Mesothelial cell of epicardium (in vitro differentiated cells): ENCODE results near the gene LRRC3B. TPM values are rescaled to one million over a fixed set of nuclear protein-coding genes. Genes with fewer than 3 reads are reported as not detected.

Source experiments
- DNase-seq, 2 experiments: peaks; one replicate each; pipeline ENCODE4 v3.0.0; 2021; ENCODE audit warnings: low spot score in 2 of 2; ENCODE audit not compliant: unreplicated experiment in 2 of 2
- H3K27ac Mint-ChIP-seq: 2 replicates; pipeline ENCODE4 v1.8.0; 2021; ENCODE audit warnings: mixed read lengths
- H3K27me3 Mint-ChIP-seq: 2 replicates; pipeline ENCODE4 v1.8.0; 2021; ENCODE audit warnings: low read depth, mixed read lengths
- H3K36me3 Mint-ChIP-seq: 2 replicates; pipeline ENCODE4 v1.8.0; 2021; ENCODE audit warnings: mixed read lengths
- H3K4me1 Mint-ChIP-seq: 2 replicates; pipeline ENCODE4 v1.8.0; 2021; ENCODE audit warnings: mixed read lengths
- H3K4me3 Mint-ChIP-seq: 2 replicates; pipeline ENCODE4 v1.8.0; 2021; ENCODE audit warnings: mild to moderate bottlenecking, moderate library complexity, mixed read lengths
- H3K9me3 Mint-ChIP-seq: 2 replicates; pipeline ENCODE4 v1.8.0; 2021; ENCODE audit warnings: mixed read lengths
- total RNA-seq: library from RNA; stranded (reverse); gene quantifications from 3 replicates; pipeline ENCODE4 v1.2.1, GENCODE V29; 2021
- TF ChIP-seq, protein P1 (sequence below): fragments of 200-600 bp; sonication (generic); IDR thresholded peaks from one replicate; pipeline ENCODE4 v1.5.0; 2021; ENCODE audit warnings: antibody characterized with exemption; ENCODE audit not compliant: unreplicated experiment

The LRRC3B gene, protein sequence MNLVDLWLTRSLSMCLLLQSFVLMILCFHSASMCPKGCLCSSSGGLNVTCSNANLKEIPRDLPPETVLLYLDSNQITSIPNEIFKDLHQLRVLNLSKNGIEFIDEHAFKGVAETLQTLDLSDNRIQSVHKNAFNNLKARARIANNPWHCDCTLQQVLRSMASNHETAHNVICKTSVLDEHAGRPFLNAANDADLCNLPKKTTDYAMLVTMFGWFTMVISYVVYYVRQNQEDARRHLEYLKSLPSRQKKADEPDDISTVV
- 0.11 to 0.34 TPM (median 0.23 TPM) in 3 replicates for total RNA-seq

DNA sequence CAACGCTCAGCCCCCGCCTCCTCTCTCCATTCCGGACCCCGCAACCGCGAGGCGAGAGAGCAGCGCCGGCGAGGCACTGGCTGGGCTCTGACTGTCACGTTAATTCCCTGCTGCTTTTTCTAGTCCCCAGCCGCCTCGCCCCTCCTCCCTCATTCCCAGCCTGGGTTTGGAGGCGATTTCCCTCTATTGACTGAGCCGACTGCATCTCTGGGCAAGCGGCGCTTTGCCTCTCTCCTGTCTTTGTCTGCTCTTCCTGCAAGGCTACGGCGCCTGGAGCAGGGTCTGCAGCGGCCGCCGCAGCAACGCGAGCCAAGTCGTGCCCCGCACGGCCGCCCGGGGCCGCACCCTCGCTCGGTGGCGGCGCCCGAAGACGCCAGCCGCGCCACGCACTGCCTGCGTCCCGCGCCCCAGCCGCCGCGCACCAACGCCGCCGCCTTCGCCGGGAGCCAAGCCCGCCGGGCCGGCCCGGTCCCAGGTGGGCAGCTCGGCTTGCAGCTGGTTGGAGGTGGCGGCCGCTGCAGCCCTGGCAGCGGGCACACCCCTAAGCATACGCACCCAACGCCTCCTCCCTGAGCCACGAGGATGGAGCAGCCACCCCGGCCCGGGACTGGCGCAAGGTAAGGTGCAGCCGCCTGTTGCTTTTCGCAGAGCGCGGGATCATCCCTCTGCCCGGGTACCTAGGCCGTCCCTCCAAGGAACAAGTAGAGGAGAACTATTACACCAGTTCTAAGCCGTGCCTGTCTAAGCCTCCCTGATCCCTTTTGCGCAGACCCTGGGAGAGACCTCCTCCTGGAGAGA lies at the start of gene LRRC3B:
LRRC3B (plus strand) TSS at position 152 of the 798 bp plus-strand sequence. CDS start 86,901 bp downstream, outside the sequence.
- no peaks in the 10 kb centered on the region for H3K36me3 Mint-ChIP-seq
- peak in 1 of 2 experiments; percentile 53 for DNase-seq
- peaks cover 87% of the 10 kb centered on the region for H3K27me3 Mint-ChIP-seq
- no peaks in the 10 kb centered on the region for H3K9me3 Mint-ChIP-seq
- TF ChIP-seq, protein P1, sequence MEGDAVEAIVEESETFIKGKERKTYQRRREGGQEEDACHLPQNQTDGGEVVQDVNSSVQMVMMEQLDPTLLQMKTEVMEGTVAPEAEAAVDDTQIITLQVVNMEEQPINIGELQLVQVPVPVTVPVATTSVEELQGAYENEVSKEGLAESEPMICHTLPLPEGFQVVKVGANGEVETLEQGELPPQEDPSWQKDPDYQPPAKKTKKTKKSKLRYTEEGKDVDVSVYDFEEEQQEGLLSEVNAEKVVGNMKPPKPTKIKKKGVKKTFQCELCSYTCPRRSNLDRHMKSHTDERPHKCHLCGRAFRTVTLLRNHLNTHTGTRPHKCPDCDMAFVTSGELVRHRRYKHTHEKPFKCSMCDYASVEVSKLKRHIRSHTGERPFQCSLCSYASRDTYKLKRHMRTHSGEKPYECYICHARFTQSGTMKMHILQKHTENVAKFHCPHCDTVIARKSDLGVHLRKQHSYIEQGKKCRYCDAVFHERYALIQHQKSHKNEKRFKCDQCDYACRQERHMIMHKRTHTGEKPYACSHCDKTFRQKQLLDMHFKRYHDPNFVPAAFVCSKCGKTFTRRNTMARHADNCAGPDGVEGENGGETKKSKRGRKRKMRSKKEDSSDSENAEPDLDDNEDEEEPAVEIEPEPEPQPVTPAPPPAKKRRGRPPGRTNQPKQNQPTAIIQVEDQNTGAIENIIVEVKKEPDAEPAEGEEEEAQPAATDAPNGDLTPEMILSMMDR = no peak
- peaks cover 30% of the 10 kb centered on the region for H3K4me1 Mint-ChIP-seq
- no peak within 1 kb of the TSS for H3K27ac Mint-ChIP-seq
- H3K4me3 Mint-ChIP-seq = peak within 1 kb of the TSS; percentile 72

DNA sequence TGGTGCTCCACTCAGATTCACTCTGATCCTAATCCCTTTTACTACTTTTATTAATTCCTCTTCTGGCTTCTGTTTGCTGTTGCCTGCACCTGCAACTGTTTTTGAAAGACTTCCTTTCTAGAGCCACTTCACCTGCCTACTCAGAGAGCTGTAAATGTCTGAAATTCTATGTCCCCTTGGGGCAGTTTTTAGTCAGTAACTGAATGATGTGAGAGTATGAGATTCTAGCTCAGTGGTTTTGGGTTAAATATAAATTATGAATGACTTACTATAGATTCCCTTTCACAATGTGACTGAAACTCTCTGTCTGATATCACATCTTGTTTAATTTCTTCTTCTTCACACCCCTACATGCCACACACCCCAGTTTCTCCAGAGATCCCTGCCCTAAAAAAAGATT lies 47.8 kb upstream of the LRRC3B start:
- Mint-ChIP-seq H3K36me3 (no peaks in the 10 kb centered on the region), H3K27ac (no peak overlapping the region), H3K4me1 (peaks cover 8% of the 10 kb centered on the region), H3K4me3 (no peak overlapping the region), H3K9me3 (peaks cover 6% of the 10 kb centered on the region), H3K27me3 (no peaks in the 10 kb centered on the region)
- TF ChIP-seq, protein P1 = no peak
- DNase-seq = no peak

DNA sequence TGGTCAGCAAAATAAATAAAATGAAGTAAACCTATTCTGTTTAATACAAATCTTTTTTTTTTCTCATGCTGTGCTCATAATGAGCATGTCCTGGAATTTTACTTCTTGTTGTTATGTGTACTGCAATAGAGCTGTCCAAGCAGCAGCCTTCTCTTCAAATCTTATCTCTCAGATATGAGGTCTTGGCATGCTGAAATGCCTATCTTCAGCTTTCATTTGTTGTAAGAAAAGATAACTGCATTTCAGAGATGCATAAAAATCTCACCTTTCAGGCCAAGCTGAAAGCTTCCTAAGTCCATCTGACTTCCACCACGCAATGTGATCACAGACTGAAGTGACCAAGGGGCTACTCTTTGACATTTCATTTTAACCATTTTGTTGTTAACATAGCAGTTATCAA lies 43.5 kb upstream of the LRRC3B start:
- Mint-ChIP-seq H3K36me3 (no peaks in the 10 kb centered on the region), H3K27ac (no peak overlapping the region), H3K4me1 (peaks cover 8% of the 10 kb centered on the region), H3K27me3 (peaks cover 5% of the 10 kb centered on the region), H3K9me3 (peaks cover 6% of the 10 kb centered on the region), H3K4me3 (no peak overlapping the region)
- TF ChIP-seq, protein P1 = no peak
- DNase-seq = no peak

DNA sequence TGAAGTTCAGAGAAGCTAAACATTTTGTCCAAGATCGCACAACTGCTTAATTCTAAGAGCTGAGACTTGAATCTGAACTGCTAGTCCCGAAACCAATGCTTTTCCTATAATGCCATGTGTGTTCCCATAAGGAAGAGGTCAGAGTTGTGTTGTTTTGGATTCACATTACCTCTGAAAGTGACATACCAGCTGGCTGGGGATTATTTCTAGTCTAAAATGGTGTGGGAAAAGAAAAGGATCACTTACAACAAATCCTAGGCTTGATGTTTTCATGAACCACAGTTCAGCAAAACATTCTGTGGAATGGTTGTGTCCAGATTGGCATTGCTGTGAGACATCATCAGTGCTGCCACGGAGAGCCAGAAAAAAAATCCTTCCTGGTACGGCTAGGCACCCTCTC lies 35.0 kb upstream of the LRRC3B start:
- TF ChIP-seq, protein P1 = no peak
- Mint-ChIP-seq H3K27ac (no peak overlapping the region), H3K4me3 (no peak overlapping the region), H3K4me1 (no peaks in the 10 kb centered on the region), H3K27me3 (peaks cover 10% of the 10 kb centered on the region), H3K9me3 (no peaks in the 10 kb centered on the region), H3K36me3 (no peaks in the 10 kb centered on the region)
- no peak for DNase-seq

DNA sequence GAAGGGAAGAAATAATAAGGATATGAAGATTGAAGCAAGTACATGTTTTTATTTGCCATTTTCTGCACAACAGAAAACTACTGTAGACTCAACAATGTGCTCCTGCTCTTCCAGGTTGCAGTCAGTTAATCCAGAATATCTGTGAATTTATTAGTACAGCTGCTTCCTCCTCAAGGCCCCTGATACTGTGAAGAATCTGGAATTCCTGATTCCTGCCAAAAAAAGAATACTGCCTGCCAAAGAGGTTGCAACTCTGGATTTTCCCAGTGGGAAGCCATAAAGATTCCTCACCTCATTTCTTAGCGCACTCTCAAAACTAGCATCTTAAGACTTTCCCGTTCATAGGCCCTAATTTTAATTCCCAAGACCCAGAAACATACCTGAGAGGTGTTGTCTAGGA lies 33.6 kb upstream of the LRRC3B start:
- TF ChIP-seq, protein P1 = no peak
- H3K36me3 Mint-ChIP-seq = no peaks in the 10 kb centered on the region

More for the DNA sequence above, 33.6 kb upstream of the LRRC3B start:
- Mint-ChIP-seq H3K9me3 (no peaks in the 10 kb centered on the region), H3K27me3 (peaks cover 11% of the 10 kb centered on the region), H3K4me3 (no peak overlapping the region), H3K27ac (no peak overlapping the region), H3K4me1 (no peaks in the 10 kb centered on the region)
- no peak for DNase-seq
